NCI-H82 (cell line): ENCODE data around the gene CFAP299.
A peak's percentile ranks its signal among the peaks of the same experiment; 100 is the strongest.

Experiments
- DNase-seq: peaks from one replicate; lab custom pipeline; 2025; lab: John Stamatoyannopoulos, UW

CFAP299 gene

GRCh38 chr4:80839792-80840191 lies 504.3 kb downstream of the CFAP299 start:
- DNase-seq: no peak

GRCh38 chr4:80840396-80840795 lies 504.9 kb downstream of the CFAP299 start:
- no peak for DNase-seq

- no peak for DNase-seq
Observed at GRCh38 chr4:80841587-80842281, 506.2 kb downstream of the CFAP299 start.

- no peak for DNase-seq
Observed at GRCh38 chr4:80846210-80846609, 510.7 kb downstream of the CFAP299 start.

- DNase-seq: no peak
Observed at GRCh38 chr4:80852061-80852460, 516.5 kb downstream of the CFAP299 start.

GRCh38 chr4:80873571-80873970 lies 538.0 kb downstream of the CFAP299 start:
- DNase-seq: no peak

- no peak for DNase-seq
Observed at GRCh38 chr4:80874979-80875378, 539.4 kb downstream of the CFAP299 start.

- DNase-seq: no peak
Observed at GRCh38 chr4:80875642-80876041, 540.1 kb downstream of the CFAP299 start.

- no peak for DNase-seq
Observed at GRCh38 chr4:80876810-80877209, 541.3 kb downstream of the CFAP299 start.

- DNase-seq: no peak
Observed at GRCh38 chr4:80878218-80878617, 542.7 kb downstream of the CFAP299 start.

- DNase-seq: no peak
Observed at GRCh38 chr4:80897537-80898303, 562.2 kb downstream of the CFAP299 start.

- peak; percentile 8 for DNase-seq
Observed at GRCh38 chr4:80900908-80901307, 565.4 kb downstream of the CFAP299 start.

GRCh38 chr4:80903020-80903419 lies 567.5 kb downstream of the CFAP299 start:
- peak; percentile 24 for DNase-seq

- DNase-seq: no peak
Observed at GRCh38 chr4:80909938-80910337, 574.4 kb downstream of the CFAP299 start.

GRCh38 chr4:80911458-80911857 lies 575.9 kb downstream of the CFAP299 start:
- peak; percentile 39 for DNase-seq

- DNase-seq: peak; percentile 2
Observed at GRCh38 chr4:80912350-80912749, 576.8 kb downstream of the CFAP299 start.

- DNase-seq: no peak
Observed at GRCh38 chr4:80913381-80913780, 577.9 kb downstream of the CFAP299 start.

- DNase-seq: no peak
Observed at GRCh38 chr4:80916770-80917169, 581.2 kb downstream of the CFAP299 start.

GRCh38 chr4:80918004-80918403 lies 582.5 kb downstream of the CFAP299 start:
- no peak for DNase-seq

- peak; percentile 40 for DNase-seq
Observed at GRCh38 chr4:80921441-80921840, 585.9 kb downstream of the CFAP299 start.

GRCh38 chr4:80922941-80923340 lies 587.4 kb downstream of the CFAP299 start:
- DNase-seq: no peak

GRCh38 chr4:80925293-80925692 lies 589.8 kb downstream of the CFAP299 start:
- DNase-seq: no peak

- DNase-seq: no peak
Observed at GRCh38 chr4:80926446-80926845, 590.9 kb downstream of the CFAP299 start.

GRCh38 chr4:80926891-80927290 lies 591.4 kb downstream of the CFAP299 start:
- no peak for DNase-seq
